ENCODE results near the gene NOP14.
"Not testable (repeated sequence)": the region's sequence is repeated elsewhere in the genome, so short reads cannot be mapped to it uniquely, and the experiment has no call there.

Gene NOP14

GRCh38 chr4:2941138-2942036, 21.8 kb downstream of the NOP14 start:
- no peak for FAIRE-seq

- no peak for FAIRE-seq
These were observed 22.7 kb downstream of the NOP14 start for GRCh38 chr4:2940267-2941137.

GRCh38 chr4:2939383-2940243, 23.6 kb downstream of the NOP14 start:
- no peak for FAIRE-seq

GRCh38 chr4:2938906-2939305, 24.3 kb downstream of the NOP14 start:
- no peak for FAIRE-seq

- FAIRE-seq, result not testable (repeated sequence)
These were observed 24.8 kb downstream of the NOP14 start for GRCh38 chr4:2938411-2938810.

- FAIRE-seq, result no peak
These were observed 25.2 kb downstream of the NOP14 start for GRCh38 chr4:2937986-2938385.

- no peak for FAIRE-seq
These were observed 25.9 kb downstream of the NOP14 start for GRCh38 chr4:2937146-2937857.

GRCh38 chr4:2936773-2937145, 26.4 kb downstream of the NOP14 start:
- no peak for FAIRE-seq

GRCh38 chr4:2935762-2936743, 27.2 kb downstream of the NOP14 start:
- FAIRE-seq, result no peak

GRCh38 chr4:2934813-2935761, 28.1 kb downstream of the NOP14 start:
- FAIRE-seq, result no peak

- no peak for FAIRE-seq
These were observed 29.0 kb downstream of the NOP14 start for GRCh38 chr4:2934077-2934812.

GRCh38 chr4:2933566-2934076, 29.6 kb downstream of the NOP14 start:
- no peak for FAIRE-seq

GRCh38 chr4:2932951-2933565, 30.1 kb downstream of the NOP14 start:
- no peak for FAIRE-seq

- no peak for FAIRE-seq
These were observed 30.8 kb downstream of the NOP14 start for GRCh38 chr4:2932321-2932950.

GRCh38 chr4:2931512-2932301, 31.5 kb downstream of the NOP14 start:
- no peak for FAIRE-seq

- no peak for FAIRE-seq
These were observed 32.3 kb downstream of the NOP14 start for GRCh38 chr4:2930758-2931511.

All from endometrium (tissue), 2 donors.